ENCODE data around the gene RASGRF2.

The RASGRF2 gene

GRCh38 chr5:81166430-81166829 is 206.3 kb downstream of the RASGRF2 start:
- no peak for DNase-seq (ENCODE audit: low read depth)
- no peak for TF ChIP-seq CTCF (IDR thresholded peaks at IDR 0.05; ENCODE audit: low read depth, low read length)
- no peak for TF ChIP-seq POLR2A (IDR thresholded peaks at IDR 0.05; ENCODE audit: extremely low read depth, insufficient read length)
- no peak overlapping the region for H3K4me3 ChIP-seq (ENCODE audit: low read depth, low read length)

GRCh38 chr5:81167078-81167477 is 206.9 kb downstream of the RASGRF2 start:
- no peak for DNase-seq (ENCODE audit: low read depth)
- TF ChIP-seq MYC (IDR thresholded peaks at IDR 0.05; ENCODE audit: low read depth, low read length) = no peak
- no peak for TF ChIP-seq MAX (IDR thresholded peaks at IDR 0.05; ENCODE audit: low read depth, low read length)
- no peak for TF ChIP-seq CTCF (IDR thresholded peaks at IDR 0.05; ENCODE audit: low read depth, low read length)
- TF ChIP-seq POLR2A (IDR thresholded peaks at IDR 0.05; ENCODE audit: extremely low read depth, insufficient read length) = no peak
- H3K4me3 ChIP-seq (ENCODE audit: low read depth, low read length) = no peak overlapping the region

GRCh38 chr5:81167544-81167943 is 207.4 kb downstream of the RASGRF2 start:
- TF ChIP-seq MAX (IDR thresholded peaks at IDR 0.05; ENCODE audit: low read depth, low read length) (no peak), CTCF (IDR thresholded peaks at IDR 0.05; ENCODE audit: low read depth, low read length) (no peak), POLR2A (IDR thresholded peaks at IDR 0.05; ENCODE audit: extremely low read depth, insufficient read length) (no peak), MYC (IDR thresholded peaks at IDR 0.05; ENCODE audit: low read depth, low read length) (no peak)
- DNase-seq (ENCODE audit: low read depth) = no peak
- H3K4me3 ChIP-seq (ENCODE audit: low read depth, low read length) = no peak overlapping the region

GRCh38 chr5:81169924-81170323 is 209.8 kb downstream of the RASGRF2 start:
- no peak for DNase-seq (ENCODE audit: low read depth)
- no peak for TF ChIP-seq POLR2A (IDR thresholded peaks at IDR 0.05; ENCODE audit: extremely low read depth, insufficient read length)
- no peak for TF ChIP-seq CTCF (IDR thresholded peaks at IDR 0.05; ENCODE audit: low read depth, low read length)
- no peak for TF ChIP-seq MYC (IDR thresholded peaks at IDR 0.05; ENCODE audit: low read depth, low read length)
- no peak for TF ChIP-seq MAX (IDR thresholded peaks at IDR 0.05; ENCODE audit: low read depth, low read length)
- H3K4me3 ChIP-seq (ENCODE audit: low read depth, low read length) = no peak overlapping the region

- TF ChIP-seq MAX (IDR thresholded peaks at IDR 0.05; ENCODE audit: low read depth, low read length) = no peak
- DNase-seq (ENCODE audit: low read depth) = no peak
- no peak overlapping the region for H3K4me3 ChIP-seq (ENCODE audit: low read depth, low read length)
These were observed 211.6 kb downstream of the RASGRF2 start for GRCh38 chr5:81171769-81172168.

GRCh38 chr5:81172710-81173109 is 212.5 kb downstream of the RASGRF2 start:
- no peak for TF ChIP-seq MAX (IDR thresholded peaks at IDR 0.05; ENCODE audit: low read depth, low read length)
- H3K4me3 ChIP-seq (ENCODE audit: low read depth, low read length) = no peak overlapping the region
- DNase-seq (ENCODE audit: low read depth) = no peak

GRCh38 chr5:81177061-81177460 is 216.9 kb downstream of the RASGRF2 start:
- H3K4me3 ChIP-seq (ENCODE audit: low read depth, low read length) = no peak overlapping the region
- TF ChIP-seq MYC (IDR thresholded peaks at IDR 0.05; ENCODE audit: low read depth, low read length) (no peak), POLR2A (IDR thresholded peaks at IDR 0.05; ENCODE audit: extremely low read depth, insufficient read length) (no peak), CTCF (IDR thresholded peaks at IDR 0.05; ENCODE audit: low read depth, low read length) (no peak), MAX (IDR thresholded peaks at IDR 0.05; ENCODE audit: low read depth, low read length) (no peak)
- no peak for DNase-seq (ENCODE audit: low read depth)
